Measurements from ENCODE around the gene ACCS. TPM values are rescaled to one million over a fixed set of nuclear protein-coding genes. Genes with fewer than 3 reads are reported as not detected.
A peak's percentile ranks its signal among the peaks of the same experiment; 100 is the strongest.

ACCS gene
- polyA plus RNA-seq, 2 of the 4 experiments (the other 2 are of a cell fraction): 21.7 to 24.9 TPM

- H3K4me2 ChIP-seq: no peak overlapping the region
- FAIRE-seq: no peak
- TF ChIP-seq CBX2 (IDR thresholded peaks at IDR 0.05; ENCODE audit: borderline replicate concordance, low read depth) (no peak), FOSB (CRISPR knock-in tag; IDR thresholded peaks at IDR 0.05) (no peak), KDM5A (IDR thresholded peaks at IDR 0.05) (no peak), RNF2 (IDR thresholded peaks at IDR 0.05; ENCODE audit: borderline replicate concordance, low read depth) (no peak), HOXB5 (CRISPR knock-in tag; IDR thresholded peaks at IDR 0.05) (no peak), BCL3 (IDR thresholded peaks at IDR 0.05) (no peak), KDM1A (IDR thresholded peaks at IDR 0.05; ENCODE audit: low read depth) (no peak), MYC (IDR thresholded peaks at IDR 0.05; ENCODE audit: borderline replicate concordance, low read length) (no peak)
- TF ChIP-seq, protein P1, sequence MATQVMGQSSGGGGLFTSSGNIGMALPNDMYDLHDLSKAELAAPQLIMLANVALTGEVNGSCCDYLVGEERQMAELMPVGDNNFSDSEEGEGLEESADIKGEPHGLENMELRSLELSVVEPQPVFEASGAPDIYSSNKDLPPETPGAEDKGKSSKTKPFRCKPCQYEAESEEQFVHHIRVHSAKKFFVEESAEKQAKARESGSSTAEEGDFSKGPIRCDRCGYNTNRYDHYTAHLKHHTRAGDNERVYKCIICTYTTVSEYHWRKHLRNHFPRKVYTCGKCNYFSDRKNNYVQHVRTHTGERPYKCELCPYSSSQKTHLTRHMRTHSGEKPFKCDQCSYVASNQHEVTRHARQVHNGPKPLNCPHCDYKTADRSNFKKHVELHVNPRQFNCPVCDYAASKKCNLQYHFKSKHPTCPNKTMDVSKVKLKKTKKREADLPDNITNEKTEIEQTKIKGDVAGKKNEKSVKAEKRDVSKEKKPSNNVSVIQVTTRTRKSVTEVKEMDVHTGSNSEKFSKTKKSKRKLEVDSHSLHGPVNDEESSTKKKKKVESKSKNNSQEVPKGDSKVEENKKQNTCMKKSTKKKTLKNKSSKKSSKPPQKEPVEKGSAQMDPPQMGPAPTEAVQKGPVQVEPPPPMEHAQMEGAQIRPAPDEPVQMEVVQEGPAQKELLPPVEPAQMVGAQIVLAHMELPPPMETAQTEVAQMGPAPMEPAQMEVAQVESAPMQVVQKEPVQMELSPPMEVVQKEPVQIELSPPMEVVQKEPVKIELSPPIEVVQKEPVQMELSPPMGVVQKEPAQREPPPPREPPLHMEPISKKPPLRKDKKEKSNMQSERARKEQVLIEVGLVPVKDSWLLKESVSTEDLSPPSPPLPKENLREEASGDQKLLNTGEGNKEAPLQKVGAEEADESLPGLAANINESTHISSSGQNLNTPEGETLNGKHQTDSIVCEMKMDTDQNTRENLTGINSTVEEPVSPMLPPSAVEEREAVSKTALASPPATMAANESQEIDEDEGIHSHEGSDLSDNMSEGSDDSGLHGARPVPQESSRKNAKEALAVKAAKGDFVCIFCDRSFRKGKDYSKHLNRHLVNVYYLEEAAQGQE (IDR thresholded peaks at IDR 0.05): no peak
- TF ChIP-seq, protein P2, sequence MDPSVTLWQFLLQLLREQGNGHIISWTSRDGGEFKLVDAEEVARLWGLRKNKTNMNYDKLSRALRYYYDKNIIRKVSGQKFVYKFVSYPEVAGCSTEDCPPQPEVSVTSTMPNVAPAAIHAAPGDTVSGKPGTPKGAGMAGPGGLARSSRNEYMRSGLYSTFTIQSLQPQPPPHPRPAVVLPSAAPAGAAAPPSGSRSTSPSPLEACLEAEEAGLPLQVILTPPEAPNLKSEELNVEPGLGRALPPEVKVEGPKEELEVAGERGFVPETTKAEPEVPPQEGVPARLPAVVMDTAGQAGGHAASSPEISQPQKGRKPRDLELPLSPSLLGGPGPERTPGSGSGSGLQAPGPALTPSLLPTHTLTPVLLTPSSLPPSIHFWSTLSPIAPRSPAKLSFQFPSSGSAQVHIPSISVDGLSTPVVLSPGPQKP (IDR thresholded peaks at IDR 0.05; ENCODE audit: low read depth, low read length): no peak
- ATAC-seq: no peak
- H3K9me3 ChIP-seq: no peaks in the 10 kb centered on the region
- H3K4me3 ChIP-seq: no peak overlapping the region
- ChIA-PET CTCF (interaction anchor here (0.7 to 2.6 kb wide), 4 partner anchors 8 to 123 kb away, joined by 3 to 11 read pairs (median 4); partner anchors contain the start of gene EXT2), POLR2A (no interaction called here)
- no peak overlapping the region for H3K27ac ChIP-seq
- no peak for DNase-seq (ENCODE audit: low read depth in 1 of 2, low spot score in 1 of 2)
- WGBS (ENCODE audit: missing lambda C conversion rate): 44% methylated on average over 2 of the region's 3 CpGs
- H3K4me1 ChIP-seq: peaks cover 7% of the 10 kb centered on the region; the same call in 1 of the 3 replicates
Observed at GRCh38 chr11:44071157-44071556, 5.1 kb downstream of the ACCS start.

DNA sequence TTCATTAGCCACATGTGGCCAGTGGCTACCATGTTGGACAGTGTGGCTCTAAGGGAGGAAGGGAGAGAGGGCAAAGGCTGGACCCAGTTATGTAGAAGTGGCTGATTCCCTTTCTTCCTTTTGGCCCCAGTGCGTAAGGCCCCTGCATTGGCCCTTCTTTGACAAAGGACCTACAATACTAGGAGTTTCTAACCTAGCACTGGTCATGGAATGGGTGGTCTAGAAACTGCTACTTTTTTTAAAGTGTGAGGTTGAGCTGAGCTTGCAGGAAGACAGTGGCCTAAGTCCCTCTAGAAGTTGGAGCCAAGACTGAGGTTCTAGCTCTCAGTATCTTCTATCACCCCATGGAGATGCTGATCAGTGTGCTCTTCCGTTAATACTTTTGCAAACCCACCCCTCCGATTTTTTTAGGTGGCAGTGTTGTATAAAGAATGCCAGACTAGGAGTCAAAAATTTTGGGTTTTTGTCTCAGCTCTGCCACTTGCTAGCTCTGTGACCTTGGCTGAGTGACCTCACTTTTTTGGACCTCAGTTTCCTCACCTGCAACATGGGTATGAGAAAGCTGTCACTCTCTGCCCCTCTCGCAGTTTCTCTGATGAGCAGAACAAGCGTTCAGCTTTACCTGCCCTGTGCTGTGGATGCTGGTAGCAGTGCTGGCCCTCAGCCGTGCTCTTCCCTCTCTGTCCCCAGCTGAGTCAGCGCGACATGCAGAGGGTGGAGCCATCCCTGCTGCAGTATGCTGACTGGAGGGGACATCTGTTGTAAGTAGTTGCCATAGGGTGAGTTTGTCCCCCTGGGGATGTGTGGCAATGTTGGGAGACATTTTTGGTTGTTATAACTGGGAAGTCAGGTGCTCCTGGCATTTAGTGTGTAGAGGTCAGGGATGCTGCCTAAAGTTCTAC is 6.9 kb downstream of the ACCS start:
- H3K4me2 ChIP-seq: no peak overlapping the region
- H3K27ac ChIP-seq: no peak overlapping the region
- H3K4me3 ChIP-seq: no peak overlapping the region
- no peaks in the 10 kb centered on the region for H3K9me3 ChIP-seq
- CTCF ChIA-PET: interaction anchor here (0.6 to 1.9 kb wide), 7 partner anchors 8 to 495 kb away, joined by 3 to 5 read pairs (median 3); no protein-coding TSS in a partner anchor
- TF ChIP-seq RFX5 (IDR thresholded peaks at IDR 0.05) (0 out of 2 replicates have a peak, but pooled peaks have one; percentile 25), FOSB (CRISPR knock-in tag; IDR thresholded peaks at IDR 0.05) (no peak), MYC (IDR thresholded peaks at IDR 0.05; ENCODE audit: borderline replicate concordance, low read length) (no peak)
- DNase-seq (ENCODE audit: low read depth in 1 of 2, low spot score in 1 of 2) (no peak), ATAC-seq (no peak), FAIRE-seq (no peak)
- WGBS (ENCODE audit: missing lambda C conversion rate): 88% methylated on average over 8 of the region's 8 CpGs
- H3K4me1 ChIP-seq: no peaks in the 10 kb centered on the region
- POLR2A ChIA-PET: no interaction called here

GRCh38 chr11:44078794-44079193 is 12.7 kb downstream of the ACCS start:
- Histone ChIP-seq H3K4me3 (no peak overlapping the region), H3K4me1 (no peaks in the 10 kb centered on the region), H3K9me3 (no peaks in the 10 kb centered on the region), H3K27ac (no peak overlapping the region), H3K4me2 (no peak overlapping the region)
- no peak for DNase-seq (ENCODE audit: low read depth in 1 of 2, low spot score in 1 of 2)
- no peak for TF ChIP-seq HOXB13 (CRISPR knock-in tag; IDR thresholded peaks at IDR 0.05; ENCODE audit: low read depth)
- no peak for ATAC-seq
- WGBS (ENCODE audit: missing lambda C conversion rate): 88% methylated on average over 5 of the region's 5 CpGs
- POLR2A ChIA-PET: no interaction called here
- no peak for FAIRE-seq
- CTCF ChIA-PET: interaction anchor here (0.6 to 2.5 kb wide), 6 partner anchors 10 to 430 kb away, joined by 3 to 10 read pairs (median 4); partner anchors contain the start of gene EXT2
